ENCODE results near the gene C16orf82.
A peak's percentile ranks its signal among the peaks of the same experiment; 100 is the strongest.
"Not testable (repeated sequence)": the region's sequence is repeated elsewhere in the genome, so short reads cannot be mapped to it uniquely, and the experiment has no call there.

Gene C16orf82

DNA sequence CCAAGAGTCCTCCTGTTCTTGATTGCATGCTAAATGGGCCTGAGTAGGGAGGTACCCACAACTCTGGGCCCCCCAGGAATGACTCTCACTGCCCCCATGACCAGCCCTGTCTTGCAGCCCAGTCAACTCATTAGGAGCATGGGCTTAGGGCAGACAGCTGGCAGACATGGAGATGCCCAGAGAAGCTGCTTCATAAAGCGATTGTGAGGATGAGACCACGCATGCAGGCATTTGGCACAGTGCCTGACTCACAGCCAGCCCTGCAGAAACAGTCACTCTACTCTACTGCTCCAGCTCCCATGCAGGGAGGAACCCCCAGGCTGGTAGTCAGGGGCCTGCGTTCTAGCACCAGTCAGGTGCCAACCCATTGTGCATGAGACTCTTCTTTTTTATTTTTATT is 8.4 kb upstream of the C16orf82 start:
- Mint-ChIP-seq H3K27me3 (peaks cover 16 to 19% of the 10 kb centered on the region in 2 donors), H3K4me1 (no peaks in the 10 kb centered on the region), H3K36me3 (no peaks in the 10 kb centered on the region), H3K4me3 (no peak overlapping the region), H3K9me3 (peaks cover 7% of the 10 kb centered on the region in 2 donors), H3K27ac (no peak overlapping the region)
- ATAC-seq (replicated peaks) (no peak), DNase-seq (no peak)

DNA sequence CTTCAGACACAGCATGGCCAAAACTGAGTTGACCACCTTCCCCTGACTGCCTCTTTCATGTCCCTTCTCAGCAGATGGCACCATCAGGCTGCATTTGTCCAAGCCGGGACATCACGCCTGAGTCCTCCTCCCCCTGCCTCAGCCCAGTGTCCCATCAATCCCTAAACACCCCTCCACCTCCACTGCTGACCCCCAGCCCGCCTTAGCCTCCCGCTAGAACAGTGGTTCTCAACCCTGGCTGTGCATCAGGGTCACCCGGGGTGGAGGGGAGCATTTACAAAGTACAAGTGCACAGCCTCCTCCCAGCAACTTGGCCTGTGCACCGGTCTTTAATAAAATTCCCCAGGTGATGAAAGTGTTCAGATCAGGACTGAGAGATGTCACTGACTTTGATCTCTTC is 4.0 kb downstream of the C16orf82 start:
- no peak for DNase-seq
- peaks cover 0 to 3% of the 10 kb centered on the region in 2 donors for H3K36me3 Mint-ChIP-seq
- no peak overlapping the region for H3K27ac Mint-ChIP-seq
- ATAC-seq (replicated peaks): no peak
- peaks cover 1 to 8% of the 10 kb centered on the region in 2 donors for H3K9me3 Mint-ChIP-seq
- no peaks in the 10 kb centered on the region for H3K4me1 Mint-ChIP-seq
- no peak overlapping the region for H3K4me3 Mint-ChIP-seq
- peaks cover 20 to 42% of the 10 kb centered on the region in 2 donors for H3K27me3 Mint-ChIP-seq

DNA sequence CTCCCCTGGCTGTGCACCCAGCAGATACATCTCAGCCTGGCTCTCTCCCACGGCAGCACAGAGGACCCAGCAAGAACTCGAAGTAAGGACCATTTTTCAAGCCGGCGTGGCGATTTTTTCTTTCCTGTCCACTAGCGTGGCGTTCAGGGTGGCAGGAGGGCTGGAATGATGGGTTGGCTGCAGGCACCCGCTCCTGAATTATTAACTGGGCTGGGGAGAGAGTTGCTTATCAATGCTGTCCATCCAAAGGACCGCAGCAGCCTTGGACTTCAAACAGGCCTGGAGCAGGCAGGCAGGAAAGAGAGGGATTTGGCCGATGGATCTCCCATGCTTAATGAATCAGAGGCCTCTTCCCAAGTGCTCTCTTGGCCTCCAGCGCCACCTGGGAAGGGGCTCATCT is 7.0 kb downstream of the C16orf82 start:
- Mint-ChIP-seq H3K27ac (no peak overlapping the region), H3K27me3 (peaks cover 22 to 63% of the 10 kb centered on the region in 2 donors), H3K4me1 (no peaks in the 10 kb centered on the region), H3K4me3 (no peak overlapping the region), H3K36me3 (peaks cover 3 to 6% of the 10 kb centered on the region in 2 donors), H3K9me3 (peaks cover 7 to 15% of the 10 kb centered on the region in 2 donors)
- ATAC-seq (replicated peaks) (no peak), DNase-seq (no peak)

DNA sequence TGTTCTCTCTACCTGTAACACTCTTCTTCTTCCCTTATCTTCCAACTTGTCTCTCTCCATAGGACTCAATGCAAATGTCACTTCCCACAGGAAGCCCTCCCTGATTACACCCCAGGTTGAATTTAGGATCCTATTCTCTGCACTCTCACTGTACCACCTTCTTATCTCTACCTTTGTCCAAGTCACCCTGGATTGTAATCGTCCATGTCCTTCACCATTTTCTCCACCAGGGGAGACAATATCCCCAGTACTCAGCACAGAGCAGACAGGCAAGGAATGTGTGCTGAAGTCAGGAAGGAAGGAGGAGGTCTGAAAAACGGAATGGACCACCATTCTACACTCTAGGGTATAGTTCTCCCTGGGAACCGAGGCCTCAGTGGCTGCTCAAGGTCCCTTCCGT is 14.2 kb downstream of the C16orf82 start:
- DNase-seq: no peak
- Mint-ChIP-seq H3K27ac (no peak overlapping the region), H3K4me1 (peaks cover 0 to 5% of the 10 kb centered on the region in 2 donors), H3K36me3 (peaks cover 3% of the 10 kb centered on the region in 2 donors), H3K4me3 (no peak overlapping the region), H3K9me3 (peaks cover 5 to 6% of the 10 kb centered on the region in 2 donors), H3K27me3 (peaks cover 49 to 73% of the 10 kb centered on the region in 2 donors)
- ATAC-seq (replicated peaks): peak in 1 of 2 donors; percentile 48

DNA sequence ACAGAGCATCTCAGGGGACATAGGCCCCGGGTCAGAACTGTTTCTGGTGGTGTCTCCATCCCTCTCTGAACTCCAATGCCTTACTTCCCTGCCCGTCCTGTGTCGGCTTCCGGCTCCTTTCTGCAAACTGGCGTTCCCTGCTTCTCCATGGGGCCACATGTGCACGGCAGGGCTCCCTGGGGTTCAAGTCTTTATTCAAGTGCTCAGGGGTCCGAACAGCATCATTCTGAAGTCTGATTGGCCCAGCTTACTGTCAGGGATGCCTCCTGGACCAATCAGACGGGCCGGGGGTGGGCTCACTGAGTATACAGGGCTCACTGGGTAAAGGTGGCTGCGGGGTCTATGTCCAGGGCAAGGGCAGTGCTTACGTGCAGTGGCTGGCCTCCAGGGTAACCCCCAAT is 17.1 kb downstream of the C16orf82 start:
- no peaks in the 10 kb centered on the region for H3K9me3 Mint-ChIP-seq
- peaks cover 45 to 64% of the 10 kb centered on the region in 2 donors for H3K27me3 Mint-ChIP-seq

DNA sequence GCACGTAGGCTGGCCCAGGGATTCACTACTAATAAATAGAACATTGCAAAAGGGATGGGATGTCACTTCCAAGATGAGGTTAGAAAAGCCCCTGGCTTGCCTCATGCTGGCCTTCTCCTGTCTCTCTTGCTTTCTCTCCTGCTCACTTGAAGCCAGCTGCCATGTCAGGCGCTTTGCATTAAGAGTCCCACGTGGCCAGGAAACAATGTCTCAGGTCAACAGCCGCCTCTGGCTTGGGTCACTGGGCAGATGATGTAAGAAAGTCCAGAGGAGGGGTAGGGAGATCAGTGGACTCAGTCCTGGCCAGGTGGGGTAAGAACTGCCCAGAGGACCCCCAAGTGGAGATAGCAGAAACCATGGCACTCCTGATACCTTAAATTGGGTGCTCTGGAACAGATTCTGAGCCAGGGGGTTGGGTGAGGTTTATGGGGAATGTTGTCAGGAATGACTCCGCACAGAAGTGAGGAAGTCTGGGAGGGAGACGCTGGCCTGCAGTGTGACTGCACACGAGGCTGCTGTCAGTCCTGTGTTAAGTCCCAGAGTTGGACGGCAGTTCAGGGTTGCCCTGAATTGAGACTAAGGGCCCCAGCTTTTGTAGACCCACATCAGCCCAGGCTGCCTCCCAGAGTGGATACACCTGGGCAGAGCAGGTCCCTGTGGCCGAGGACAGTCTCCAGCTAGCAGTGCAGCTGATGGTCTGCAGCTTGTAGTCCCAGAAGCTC is 17.7 kb downstream of the C16orf82 start:
- H3K9me3 Mint-ChIP-seq: no peaks in the 10 kb centered on the region

More for the DNA sequence above, 17.1 kb downstream of the C16orf82 start:
- H3K4me3 Mint-ChIP-seq: no peak overlapping the region
- no peaks in the 10 kb centered on the region for H3K36me3 Mint-ChIP-seq
- DNase-seq: no peak
- H3K4me1 Mint-ChIP-seq: peaks cover 0 to 5% of the 10 kb centered on the region in 2 donors
- H3K27ac Mint-ChIP-seq: no peak overlapping the region
- no peak for ATAC-seq (replicated peaks)

DNA sequence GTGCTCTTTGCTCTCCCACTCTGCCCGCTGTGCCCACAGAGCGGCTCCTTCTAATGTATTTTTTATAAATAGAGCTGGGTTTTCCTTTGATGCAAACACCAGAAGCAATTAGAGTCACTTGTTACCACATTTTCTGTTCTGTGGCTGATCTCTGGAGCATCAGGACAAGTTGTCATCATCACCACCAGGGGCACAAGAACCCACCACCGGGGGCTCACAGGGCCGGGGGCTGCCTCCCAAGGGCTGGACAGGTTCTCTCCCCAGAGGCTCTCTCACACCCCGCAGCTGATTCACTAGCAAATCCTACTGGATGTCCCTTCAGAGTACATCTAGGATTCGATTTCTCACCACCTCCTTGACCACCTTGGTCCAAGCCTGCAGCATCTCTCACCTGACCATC is 18.5 kb downstream of the C16orf82 start:
- Mint-ChIP-seq H3K36me3 (no peaks in the 10 kb centered on the region), H3K4me1 (peaks cover 0 to 5% of the 10 kb centered on the region in 2 donors), H3K27me3 (peaks cover 49 to 61% of the 10 kb centered on the region in 2 donors), H3K27ac (no peak overlapping the region), H3K9me3 (no peaks in the 10 kb centered on the region), H3K4me3 (no peak overlapping the region)
- DNase-seq (no peak), ATAC-seq (replicated peaks) (no peak)

More for the DNA sequence above, 17.7 kb downstream of the C16orf82 start:
- Mint-ChIP-seq H3K27ac (no peak overlapping the region), H3K4me1 (peaks cover 0 to 5% of the 10 kb centered on the region in 2 donors), H3K36me3 (no peaks in the 10 kb centered on the region), H3K4me3 (no peak overlapping the region), H3K27me3 (peaks cover 44 to 61% of the 10 kb centered on the region in 2 donors)
- ATAC-seq (replicated peaks) (no peak), DNase-seq (no peak)

DNA sequence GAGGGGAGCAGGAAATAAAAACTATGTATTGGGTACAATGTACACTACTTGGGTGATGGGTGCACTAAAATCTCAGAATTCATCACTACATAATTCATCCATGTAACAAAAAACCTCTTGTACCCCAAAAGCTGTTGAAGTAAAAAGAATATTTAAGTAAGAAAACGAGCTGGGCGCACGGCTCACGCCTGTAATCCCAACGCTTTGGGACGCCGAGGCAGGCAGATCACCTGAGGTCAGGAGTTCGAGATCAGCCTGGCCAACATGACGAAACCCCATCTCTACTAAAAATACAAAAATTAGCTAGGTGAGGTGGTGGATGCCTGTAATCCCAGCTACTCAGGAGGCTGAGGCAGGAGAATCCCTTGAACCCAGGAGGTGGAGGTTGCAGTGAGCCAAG is 19.3 kb downstream of the C16orf82 start:
- H3K4me1 Mint-ChIP-seq; H3K9me3 Mint-ChIP-seq; H3K36me3 Mint-ChIP-seq; ATAC-seq (replicated peaks); H3K4me3 Mint-ChIP-seq; DNase-seq; H3K27ac Mint-ChIP-seq: not testable (repeated sequence)
- peaks cover 52 to 64% of the 10 kb centered on the region in 2 donors for H3K27me3 Mint-ChIP-seq

DNA sequence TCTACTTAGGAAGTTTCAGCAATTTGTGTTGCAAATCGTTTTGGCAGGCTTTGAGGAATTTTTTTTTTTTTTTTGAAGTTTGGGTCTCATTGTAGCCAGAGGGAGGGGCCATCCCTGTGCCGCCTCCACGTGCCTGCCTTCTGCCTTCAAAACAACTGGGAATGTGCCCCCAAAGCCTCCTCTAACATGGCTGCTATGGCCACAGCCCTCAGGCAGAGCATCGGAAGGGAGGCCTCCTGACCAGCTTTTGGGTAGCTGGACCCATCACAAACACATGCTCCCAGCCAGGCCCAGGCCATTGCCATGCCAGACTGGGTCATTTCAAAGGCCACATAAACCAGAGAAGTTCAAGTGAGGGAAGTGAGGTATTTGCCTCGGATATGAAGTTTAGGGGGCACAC is 21.5 kb downstream of the C16orf82 start:
- Mint-ChIP-seq H3K27me3 (peaks cover 61 to 66% of the 10 kb centered on the region in 2 donors), H3K4me3 (no peak overlapping the region), H3K36me3 (no peaks in the 10 kb centered on the region), H3K27ac (no peak overlapping the region), H3K9me3 (no peaks in the 10 kb centered on the region), H3K4me1 (no peaks in the 10 kb centered on the region)
- no peak for ATAC-seq (replicated peaks)
- DNase-seq: no peak

DNA sequence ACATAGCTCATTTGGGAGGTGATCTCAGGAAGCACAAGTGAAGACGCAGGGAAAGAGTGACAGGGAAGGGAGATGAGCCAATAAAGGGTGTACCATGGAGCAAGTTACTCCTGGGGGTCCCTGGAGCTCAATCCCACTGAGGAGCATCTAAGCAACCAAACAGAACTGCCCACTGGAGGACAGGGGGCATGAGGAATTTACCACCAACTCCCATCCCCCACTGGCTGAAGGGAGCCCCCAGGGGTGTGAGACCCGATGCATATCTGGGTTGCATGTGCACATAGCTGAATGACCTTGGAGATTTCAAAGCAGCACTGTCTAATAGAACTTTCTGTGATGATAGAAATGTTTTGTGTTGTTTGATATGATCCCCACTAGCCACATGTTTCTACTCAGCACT is 29.6 kb downstream of the C16orf82 start:
- no peak overlapping the region for H3K4me3 Mint-ChIP-seq
- no peaks in the 10 kb centered on the region for H3K4me1 Mint-ChIP-seq
- peaks cover 39 to 42% of the 10 kb centered on the region in 2 donors for H3K27me3 Mint-ChIP-seq
- peaks cover 0 to 6% of the 10 kb centered on the region in 2 donors for H3K9me3 Mint-ChIP-seq
- DNase-seq (no peak), ATAC-seq (replicated peaks) (no peak)
- H3K27ac Mint-ChIP-seq: no peak overlapping the region
- peaks cover 0 to 3% of the 10 kb centered on the region in 2 donors for H3K36me3 Mint-ChIP-seq

DNA sequence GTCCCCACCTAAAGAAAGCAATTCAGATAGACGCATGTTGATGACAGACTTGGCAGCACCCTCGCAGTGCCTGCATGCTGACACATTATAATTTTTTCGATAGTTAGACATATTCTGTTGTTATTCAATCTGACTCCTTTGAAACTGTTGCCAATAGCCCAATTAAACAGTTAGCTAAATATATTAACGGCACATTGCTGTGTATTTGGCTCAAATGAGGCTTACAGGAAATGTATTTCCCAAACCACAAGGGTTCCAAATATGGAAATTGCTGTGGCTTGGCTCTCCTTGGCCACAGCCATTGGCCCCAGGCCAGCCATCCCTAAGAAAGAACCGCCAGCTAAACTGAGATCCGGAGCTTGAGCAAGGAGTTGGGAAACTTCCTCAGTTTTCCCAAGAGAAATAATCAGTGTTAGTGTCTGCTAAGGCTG is 31.1 kb downstream of the C16orf82 start:
- no peak overlapping the region for H3K27ac Mint-ChIP-seq
- H3K36me3 Mint-ChIP-seq: peaks cover 0 to 3% of the 10 kb centered on the region in 2 donors
- no peak for DNase-seq
- H3K4me1 Mint-ChIP-seq: no peaks in the 10 kb centered on the region
- peaks cover 0 to 6% of the 10 kb centered on the region in 2 donors for H3K9me3 Mint-ChIP-seq
- no peak for ATAC-seq (replicated peaks)
- no peak overlapping the region for H3K4me3 Mint-ChIP-seq
- H3K27me3 Mint-ChIP-seq: peaks cover 26 to 28% of the 10 kb centered on the region in 2 donors

DNA sequence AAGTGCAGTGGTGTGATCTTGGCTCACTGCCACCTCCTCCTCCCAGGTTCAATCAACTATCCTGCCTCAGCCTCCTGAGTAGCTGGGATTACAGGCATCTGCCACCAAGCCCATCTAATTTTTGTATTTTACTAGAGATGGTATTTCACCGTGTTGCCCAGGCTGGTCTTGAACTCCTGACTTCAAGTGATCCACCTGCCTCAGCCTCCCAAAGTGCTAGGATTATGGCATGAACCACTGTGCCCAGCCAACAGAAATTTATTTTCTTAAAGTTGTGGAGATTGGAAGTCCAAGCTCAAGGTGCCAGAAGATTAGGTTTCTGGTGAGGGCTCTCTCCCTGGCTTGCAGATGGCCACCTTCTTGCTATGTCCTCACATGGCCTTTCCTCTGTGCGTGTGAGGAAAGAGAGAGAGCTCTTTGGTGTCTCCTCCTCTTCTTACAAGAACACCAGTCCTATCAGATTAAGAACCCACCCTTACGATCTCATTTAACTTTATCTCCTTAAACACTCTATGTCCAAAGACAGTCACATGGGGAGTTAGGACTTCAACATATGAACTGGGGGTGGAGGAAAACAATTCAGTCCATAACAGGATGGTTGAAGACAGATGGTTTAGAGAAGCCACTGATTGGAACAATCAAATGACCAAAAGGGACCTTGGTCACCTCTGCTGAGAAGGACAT is 31.8 kb downstream of the C16orf82 start:
- H3K4me3 Mint-ChIP-seq: no peak overlapping the region
- peaks cover 0 to 1% of the 10 kb centered on the region in 2 donors for H3K4me1 Mint-ChIP-seq
- DNase-seq (no peak), ATAC-seq (replicated peaks) (no peak)
- H3K27me3 Mint-ChIP-seq: peaks cover 32 to 33% of the 10 kb centered on the region in 2 donors
- peaks cover 4 to 8% of the 10 kb centered on the region in 2 donors for H3K9me3 Mint-ChIP-seq
- H3K36me3 Mint-ChIP-seq: peaks cover 0 to 5% of the 10 kb centered on the region in 2 donors
- no peak overlapping the region for H3K27ac Mint-ChIP-seq

DNA sequence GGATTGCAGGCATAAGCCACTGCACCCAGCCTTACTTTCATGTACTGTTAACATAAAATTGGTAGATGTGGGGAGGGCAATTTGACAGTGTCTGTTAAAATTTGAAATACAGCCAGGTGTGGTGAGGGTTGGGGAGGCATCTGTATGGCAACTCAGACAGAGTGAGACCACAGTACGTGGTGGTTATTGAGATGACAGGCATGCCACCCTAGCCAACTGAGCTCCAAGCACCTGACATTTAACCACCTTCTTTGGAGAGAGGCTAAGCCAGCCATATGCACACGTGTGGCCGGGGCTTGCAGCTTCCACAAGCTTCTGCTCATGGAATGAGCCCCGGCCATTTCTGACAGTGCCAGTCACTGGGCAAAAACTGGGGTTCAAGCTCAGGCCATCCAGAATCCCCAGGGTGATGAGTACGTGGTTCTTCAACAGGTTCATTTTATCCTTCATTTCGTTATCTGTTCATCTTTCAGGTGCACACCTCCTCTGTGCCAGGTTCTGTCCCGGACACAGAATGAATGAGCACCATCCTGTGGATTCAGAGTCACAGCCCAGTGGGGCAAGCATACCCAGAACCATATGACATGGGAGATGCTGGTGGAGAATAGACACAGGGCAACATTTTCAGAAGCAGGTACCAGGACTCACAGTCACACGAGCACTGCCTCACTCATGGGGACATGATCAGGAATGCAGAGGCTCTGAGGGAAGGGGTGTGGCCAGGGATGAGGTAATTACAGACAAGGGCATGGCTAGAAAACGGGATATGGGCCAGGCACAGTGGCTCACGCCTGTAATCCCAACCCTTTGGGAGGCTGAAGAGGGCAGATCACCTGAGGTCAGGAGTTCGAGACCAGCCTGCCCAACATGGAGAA is 36.2 kb downstream of the C16orf82 start:
- Mint-ChIP-seq H3K4me3 (no peak overlapping the region), H3K36me3 (peaks cover 0 to 3% of the 10 kb centered on the region in 2 donors), H3K27ac (no peak overlapping the region), H3K27me3 (peaks cover 7 to 19% of the 10 kb centered on the region in 2 donors), H3K9me3 (peaks cover 2 to 4% of the 10 kb centered on the region in 2 donors), H3K4me1 (peaks cover 0 to 3% of the 10 kb centered on the region in 2 donors)
- ATAC-seq (replicated peaks) (no peak), DNase-seq (no peak)

DNA sequence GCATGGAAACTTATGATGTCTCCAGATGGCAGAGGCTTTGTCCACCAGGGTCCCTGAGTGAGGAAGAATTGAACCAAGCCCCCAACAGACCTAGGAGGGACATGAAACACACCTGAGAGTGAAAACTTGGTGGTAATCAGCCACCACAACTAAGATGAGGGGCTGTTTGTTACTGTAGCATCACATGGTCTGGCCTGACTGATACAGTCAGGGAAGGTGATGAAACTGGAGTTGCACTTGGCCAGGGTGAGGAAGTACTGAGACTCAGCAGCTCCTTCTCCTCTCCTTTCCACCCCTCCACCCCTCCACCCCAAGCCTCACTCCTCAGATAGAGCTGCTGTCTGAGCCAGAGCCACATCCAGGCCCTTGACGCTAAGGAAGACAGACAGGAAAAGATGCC is 37.2 kb downstream of the C16orf82 start:
- no peak overlapping the region for H3K27ac Mint-ChIP-seq
- H3K27me3 Mint-ChIP-seq: peaks cover 6 to 13% of the 10 kb centered on the region in 2 donors
- DNase-seq (no peak), ATAC-seq (replicated peaks) (no peak)
- peaks cover 2 to 4% of the 10 kb centered on the region in 2 donors for H3K9me3 Mint-ChIP-seq
- peaks cover 0 to 3% of the 10 kb centered on the region in 2 donors for H3K36me3 Mint-ChIP-seq
- H3K4me3 Mint-ChIP-seq: no peak overlapping the region
- peaks cover 3 to 5% of the 10 kb centered on the region in 2 donors for H3K4me1 Mint-ChIP-seq
